NCI-H2196 (cell line): ENCODE data around the gene ANKRD40CL.
"Not testable (repeated sequence)": the region's sequence is repeated elsewhere in the genome, so short reads cannot be mapped to it uniquely, and the experiment has no call there.

Experiments used
- DNase-seq: peaks from one replicate; lab custom pipeline; 2025; ENCODE audit not compliant: unreplicated experiment; lab: John Stamatoyannopoulos, UW

The ANKRD40CL gene

GRCh38 chr17:50763716-50764475 is 3.4 kb downstream of the ANKRD40CL start:
- peak; percentile 15 for DNase-seq

GRCh38 chr17:50762177-50762576 is 5.1 kb downstream of the ANKRD40CL start:
- DNase-seq: no peak

- DNase-seq: no peak
Observed at GRCh38 chr17:50758989-50759544, 8.3 kb downstream of the ANKRD40CL start.

- DNase-seq: no peak
Observed at GRCh38 chr17:50758524-50758923, 8.8 kb downstream of the ANKRD40CL start.

- DNase-seq: no peak
Observed at GRCh38 chr17:50754521-50754920, 12.8 kb downstream of the ANKRD40CL start.

- no peak for DNase-seq
Observed at GRCh38 chr17:50749245-50749644, 18.1 kb downstream of the ANKRD40CL start.

GRCh38 chr17:50745631-50746030 is 21.7 kb downstream of the ANKRD40CL start:
- DNase-seq: no peak

GRCh38 chr17:50739098-50739497 is 28.2 kb downstream of the ANKRD40CL start:
- DNase-seq: no peak

- DNase-seq: no peak
Observed at GRCh38 chr17:50737118-50737698, 30.1 kb downstream of the ANKRD40CL start.

GRCh38 chr17:50735287-50735686 is 32.0 kb downstream of the ANKRD40CL start:
- no peak for DNase-seq

GRCh38 chr17:50731575-50732460 is 35.5 kb downstream of the ANKRD40CL start:
- DNase-seq: no peak

GRCh38 chr17:50728881-50729765 is 38.2 kb downstream of the ANKRD40CL start:
- DNase-seq: no peak

- no peak for DNase-seq
Observed at GRCh38 chr17:50728112-50728429, 39.2 kb downstream of the ANKRD40CL start.

- DNase-seq: no peak
Observed at GRCh38 chr17:50725769-50726655, 41.3 kb downstream of the ANKRD40CL start.

GRCh38 chr17:50724622-50725021 is 42.7 kb downstream of the ANKRD40CL start:
- DNase-seq: not testable (repeated sequence)

- DNase-seq: no peak
Observed at GRCh38 chr17:50722746-50723145, 44.6 kb downstream of the ANKRD40CL start.

- DNase-seq: no peak
Observed at GRCh38 chr17:50721194-50722010, 45.9 kb downstream of the ANKRD40CL start.

- no peak for DNase-seq
Observed at GRCh38 chr17:50719924-50720794, 47.2 kb downstream of the ANKRD40CL start.
